KOPT-K1 (cell line): Measurements from ENCODE around the gene KLHL40.

Experiments used
- H3K27ac ChIP-seq: fragments of 200-600 bp; sonication (generic); 2 replicates; pipeline ENCODE4 v1.5.1; 2016; ENCODE audit warnings: antibody characterized with exemption, mild to moderate bottlenecking, low read depth, low read length; ENCODE audit not compliant: poor library complexity, severe bottlenecking
- H3K36me3 ChIP-seq: fragments of 200-600 bp; sonication (generic); 2 replicates; pipeline ENCODE4 v1.5.1; 2017; ENCODE audit warnings: antibody characterized with exemption, mild to moderate bottlenecking, low read length, moderate library complexity; ENCODE audit not compliant: insufficient read depth
- H3K9me3 ChIP-seq: fragments of 200-600 bp; sonication (generic); 2 replicates; pipeline ENCODE4 v1.5.1; 2017; ENCODE audit warnings: antibody characterized with exemption, low read length, mild to moderate bottlenecking; ENCODE audit not compliant: insufficient read depth, poor library complexity, severe bottlenecking

Gene KLHL40

GRCh38 chr3:42723219-42723618 is 37.9 kb downstream of the KLHL40 start:
- Histone ChIP-seq H3K36me3 (no peaks in the 10 kb centered on the region), H3K9me3 (peaks cover 8% of the 10 kb centered on the region), H3K27ac (no peak overlapping the region)

GRCh38 chr3:42725454-42725853 is 40.1 kb downstream of the KLHL40 start:
- Histone ChIP-seq H3K27ac (no peak overlapping the region), H3K9me3 (peaks cover 8% of the 10 kb centered on the region), H3K36me3 (no peaks in the 10 kb centered on the region)

- H3K36me3 ChIP-seq: no peaks in the 10 kb centered on the region
- H3K27ac ChIP-seq: no peak overlapping the region
Measured at GRCh38 chr3:42728056-42728455, 42.7 kb downstream of the KLHL40 start.

GRCh38 chr3:42728668-42729364 is 43.5 kb downstream of the KLHL40 start:
- Histone ChIP-seq H3K9me3 (no peaks in the 10 kb centered on the region), H3K36me3 (no peaks in the 10 kb centered on the region), H3K27ac (no peak overlapping the region)

More at GRCh38 chr3:42728056-42728455, 42.7 kb downstream of the KLHL40 start:
- no peaks in the 10 kb centered on the region for H3K9me3 ChIP-seq

GRCh38 chr3:42729404-42730145 is 44.2 kb downstream of the KLHL40 start:
- Histone ChIP-seq H3K36me3 (no peaks in the 10 kb centered on the region), H3K27ac (no peak overlapping the region), H3K9me3 (no peaks in the 10 kb centered on the region)

GRCh38 chr3:42730294-42730693 is 45.0 kb downstream of the KLHL40 start:
- Histone ChIP-seq H3K27ac (no peak overlapping the region), H3K36me3 (no peaks in the 10 kb centered on the region), H3K9me3 (no peaks in the 10 kb centered on the region)

- Histone ChIP-seq H3K27ac (no peak overlapping the region), H3K36me3 (no peaks in the 10 kb centered on the region), H3K9me3 (no peaks in the 10 kb centered on the region)
Measured at GRCh38 chr3:42730706-42731420, 45.5 kb downstream of the KLHL40 start.

- no peaks in the 10 kb centered on the region for H3K9me3 ChIP-seq
- H3K36me3 ChIP-seq: no peaks in the 10 kb centered on the region
- no peak overlapping the region for H3K27ac ChIP-seq
Measured at GRCh38 chr3:42731476-42732195, 46.3 kb downstream of the KLHL40 start.

- no peaks in the 10 kb centered on the region for H3K9me3 ChIP-seq
- no peaks in the 10 kb centered on the region for H3K36me3 ChIP-seq
- no peak overlapping the region for H3K27ac ChIP-seq
Measured at GRCh38 chr3:42732196-42732828, 47.0 kb downstream of the KLHL40 start.

GRCh38 chr3:42732829-42733459 is 47.6 kb downstream of the KLHL40 start:
- H3K27ac ChIP-seq: no peak overlapping the region
- no peaks in the 10 kb centered on the region for H3K36me3 ChIP-seq
- no peaks in the 10 kb centered on the region for H3K9me3 ChIP-seq

- Histone ChIP-seq H3K27ac (no peak overlapping the region), H3K36me3 (no peaks in the 10 kb centered on the region), H3K9me3 (no peaks in the 10 kb centered on the region)
Measured at GRCh38 chr3:42733501-42734262, 48.3 kb downstream of the KLHL40 start.

- no peaks in the 10 kb centered on the region for H3K36me3 ChIP-seq
- H3K27ac ChIP-seq: no peak overlapping the region
Measured at GRCh38 chr3:42734263-42734860, 49.0 kb downstream of the KLHL40 start.

GRCh38 chr3:42735019-42735418 is 49.7 kb downstream of the KLHL40 start:
- Histone ChIP-seq H3K27ac (no peak overlapping the region), H3K36me3 (no peaks in the 10 kb centered on the region), H3K9me3 (no peaks in the 10 kb centered on the region)

More at GRCh38 chr3:42734263-42734860, 49.0 kb downstream of the KLHL40 start:
- H3K9me3 ChIP-seq: no peaks in the 10 kb centered on the region
